Smooth muscle cell (in vitro differentiated cells): Measurements from ENCODE around the gene GLIS1. TPM values are rescaled to one million over a fixed set of nuclear protein-coding genes. Genes with fewer than 3 reads are reported as not detected.

ENCODE experiments used
- DNase-seq: peaks from one replicate; lab custom pipeline; 2025; ENCODE audit not compliant: unreplicated experiment; lab: John Stamatoyannopoulos, UW
- H2AFZ ChIP-seq: fragments of 200-600 bp; sonication (generic); 2 replicates; pipeline ENCODE4 v1.6.0; 2016; ENCODE audit warnings: antibody characterized with exemption, low read depth, mild to moderate bottlenecking
- H3F3A ChIP-seq: fragments of 200-600 bp; sonication (generic); 2 replicates; pipeline ENCODE4 v1.6.0; 2017; ENCODE audit warnings: antibody characterized with exemption, low read depth
- H3K27ac ChIP-seq: fragments of 200-600 bp; sonication (generic); 2 replicates; pipeline ENCODE4 v1.5.1; 2016; ENCODE audit warnings: low read depth, mild to moderate bottlenecking
- H3K27me3 ChIP-seq: fragments of 200-600 bp; sonication (generic); 2 replicates; pipeline ENCODE4 v1.6.1; 2016; ENCODE audit warnings: low read depth, mild to moderate bottlenecking
- H3K36me3 ChIP-seq: fragments of 200-600 bp; sonication (generic); 2 replicates; pipeline ENCODE4 v1.5.1; 2016; ENCODE audit warnings: low read depth
- H3K4me1 ChIP-seq: fragments of 200-600 bp; sonication (generic); 2 replicates; pipeline ENCODE4 v1.5.1; 2016; ENCODE audit warnings: low read depth
- H3K4me2 ChIP-seq: fragments of 200-600 bp; sonication (generic); 2 replicates; pipeline ENCODE4 v1.6.0; 2016; ENCODE audit warnings: mild to moderate bottlenecking
- H3K4me3 ChIP-seq: fragments of 200-600 bp; sonication (generic); 2 replicates; pipeline ENCODE4 v1.5.1; 2016; ENCODE audit warnings: mild to moderate bottlenecking
- H3K79me2 ChIP-seq: fragments of 200-600 bp; sonication (generic); 2 replicates; pipeline ENCODE4 v1.6.0; 2016; ENCODE audit warnings: low read depth, mild to moderate bottlenecking
- H3K9ac ChIP-seq: fragments of 200-600 bp; sonication (generic); 2 replicates; pipeline ENCODE4 v1.6.0; 2016; ENCODE audit warnings: low read depth
- H3K9me3 ChIP-seq: fragments of 200-600 bp; sonication (generic); replicated peaks from 2 replicates; pipeline ENCODE4 v1.5.1; 2016; ENCODE audit warnings: low read depth
- H4K20me1 ChIP-seq: fragments of 200-600 bp; sonication (generic); 2 replicates; pipeline ENCODE4 v1.6.0; 2016; ENCODE audit warnings: low read depth
- WGBS: methylation state at CpG from one replicate; pipeline ENCODE4 v1.1.7; 2016; ENCODE audit warnings: low lambda C conversion rate; 5-methylcytosine and 5-hydroxymethylcytosine counted together
- polyA plus RNA-seq: library from polyadenylated mRNA; unstranded; fragments of >200 nt; fragmentation: Nextera tagmentation; extraction: Ambion mirVana; gene quantifications from 2 replicates; pipeline ENCODE4 v1.2.1, GENCODE V29; 2016
- total RNA-seq: library from RNA; depleted of rRNA; stranded (reverse); fragments of >200 nt; gene quantifications from 2 replicates; pipeline ENCODE4 v1.2.3, GENCODE V29; 2014
- TF ChIP-seq, protein P1 (sequence below): fragments of 200-600 bp; sonication (generic); IDR thresholded peaks from 2 replicates; pipeline ENCODE4 v1.5.1; 2017; ENCODE audit warnings: borderline replicate concordance, mild to moderate bottlenecking, antibody characterized with exemption; ENCODE audit not compliant: insufficient read depth, poor library complexity, severe bottlenecking

The GLIS1 gene
- total and polyA plus RNA-seq, 2 experiments from 2014 or later: 0.36 to 4.9 TPM

DNA sequence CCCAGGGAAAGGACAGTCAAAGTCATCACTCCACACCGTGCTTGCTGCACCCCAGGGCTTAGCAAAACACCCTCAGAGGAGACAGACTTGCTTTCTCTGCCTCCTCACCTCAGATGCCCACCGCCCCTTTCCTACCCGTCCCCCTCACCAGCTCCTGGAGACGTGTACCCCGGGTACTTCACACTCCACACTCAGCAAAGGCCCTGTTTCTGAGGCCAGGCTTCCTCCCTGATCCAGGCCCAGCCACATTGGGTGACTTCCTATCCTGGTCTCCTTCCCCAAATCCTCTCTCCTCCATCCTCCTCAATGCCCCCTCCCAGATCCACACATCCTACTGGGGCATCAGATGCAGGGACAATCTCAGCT, 163.0 kb downstream of the GLIS1 start:
- TF ChIP-seq, protein P1, sequence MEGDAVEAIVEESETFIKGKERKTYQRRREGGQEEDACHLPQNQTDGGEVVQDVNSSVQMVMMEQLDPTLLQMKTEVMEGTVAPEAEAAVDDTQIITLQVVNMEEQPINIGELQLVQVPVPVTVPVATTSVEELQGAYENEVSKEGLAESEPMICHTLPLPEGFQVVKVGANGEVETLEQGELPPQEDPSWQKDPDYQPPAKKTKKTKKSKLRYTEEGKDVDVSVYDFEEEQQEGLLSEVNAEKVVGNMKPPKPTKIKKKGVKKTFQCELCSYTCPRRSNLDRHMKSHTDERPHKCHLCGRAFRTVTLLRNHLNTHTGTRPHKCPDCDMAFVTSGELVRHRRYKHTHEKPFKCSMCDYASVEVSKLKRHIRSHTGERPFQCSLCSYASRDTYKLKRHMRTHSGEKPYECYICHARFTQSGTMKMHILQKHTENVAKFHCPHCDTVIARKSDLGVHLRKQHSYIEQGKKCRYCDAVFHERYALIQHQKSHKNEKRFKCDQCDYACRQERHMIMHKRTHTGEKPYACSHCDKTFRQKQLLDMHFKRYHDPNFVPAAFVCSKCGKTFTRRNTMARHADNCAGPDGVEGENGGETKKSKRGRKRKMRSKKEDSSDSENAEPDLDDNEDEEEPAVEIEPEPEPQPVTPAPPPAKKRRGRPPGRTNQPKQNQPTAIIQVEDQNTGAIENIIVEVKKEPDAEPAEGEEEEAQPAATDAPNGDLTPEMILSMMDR: no peak
- Histone ChIP-seq H3K27ac (no peak overlapping the region), H3K9me3 (no peaks in the 10 kb centered on the region), H3K4me1 (peaks cover 13% of the 10 kb centered on the region), H3K9ac (no peak overlapping the region), H3K4me2 (no peak overlapping the region), H3K79me2 (no peaks in the 10 kb centered on the region), H3K27me3 (no peaks in the 10 kb centered on the region), H4K20me1 (no peaks in the 10 kb centered on the region), H3K36me3 (no peaks in the 10 kb centered on the region), H3F3A (peaks cover 12% of the 10 kb centered on the region), H2AFZ (no peak overlapping the region), H3K4me3 (no peak overlapping the region)
- 98% methylated on average over 4 of the region's 5 CpGs for WGBS
- DNase-seq: no peak

DNA sequence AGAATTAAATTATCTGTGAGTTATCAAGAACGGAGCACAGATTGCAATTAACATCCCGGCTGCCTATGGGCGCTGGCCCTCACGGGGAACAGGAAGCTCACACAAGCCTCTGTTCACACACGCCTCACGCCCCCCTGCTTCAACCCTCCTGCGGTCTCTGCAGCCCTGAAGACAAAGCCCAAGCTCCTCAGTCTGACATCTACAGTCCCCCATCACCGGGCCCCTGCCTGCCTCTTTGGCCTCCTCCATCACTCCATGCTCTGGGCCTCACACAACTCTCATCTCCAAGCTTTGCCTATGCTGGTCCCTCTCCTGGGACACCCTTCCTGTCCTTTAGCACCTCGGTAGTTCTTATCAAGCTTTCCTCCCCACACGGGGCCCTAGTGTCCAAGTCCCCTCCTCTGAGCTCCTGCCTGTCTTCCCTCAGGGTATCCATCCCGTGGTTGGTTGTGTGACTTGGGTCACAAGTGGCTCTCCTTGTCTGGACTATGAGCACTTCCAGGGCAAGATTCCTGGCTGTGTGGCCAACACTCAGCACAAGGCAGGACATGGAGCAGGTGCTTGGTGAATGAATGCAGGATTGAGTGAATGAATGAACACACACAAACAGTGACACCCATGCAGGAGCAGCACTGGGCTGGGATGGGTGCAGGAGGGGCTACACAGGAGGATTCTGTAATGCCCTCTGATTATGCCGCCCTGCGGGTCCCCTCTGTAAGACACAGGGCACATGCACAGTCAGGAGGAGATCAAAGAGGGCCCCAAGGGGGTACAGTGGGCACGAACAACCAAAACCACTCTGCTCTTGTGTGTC, 163.6 kb downstream of the GLIS1 start:
- Histone ChIP-seq H3K9me3 (no peaks in the 10 kb centered on the region), H3K79me2 (no peaks in the 10 kb centered on the region), H3F3A (peaks cover 12% of the 10 kb centered on the region), H4K20me1 (no peaks in the 10 kb centered on the region), H2AFZ (no peak overlapping the region), H3K27ac (no peak overlapping the region), H3K36me3 (no peaks in the 10 kb centered on the region), H3K27me3 (no peaks in the 10 kb centered on the region), H3K4me3 (no peak overlapping the region), H3K4me2 (no peak overlapping the region), H3K4me1 (peaks cover 13% of the 10 kb centered on the region), H3K9ac (no peak overlapping the region)
- TF ChIP-seq, protein P1: no peak
- DNase-seq: no peak
- 84% methylated on average over 14 of the region's 14 CpGs for WGBS

DNA sequence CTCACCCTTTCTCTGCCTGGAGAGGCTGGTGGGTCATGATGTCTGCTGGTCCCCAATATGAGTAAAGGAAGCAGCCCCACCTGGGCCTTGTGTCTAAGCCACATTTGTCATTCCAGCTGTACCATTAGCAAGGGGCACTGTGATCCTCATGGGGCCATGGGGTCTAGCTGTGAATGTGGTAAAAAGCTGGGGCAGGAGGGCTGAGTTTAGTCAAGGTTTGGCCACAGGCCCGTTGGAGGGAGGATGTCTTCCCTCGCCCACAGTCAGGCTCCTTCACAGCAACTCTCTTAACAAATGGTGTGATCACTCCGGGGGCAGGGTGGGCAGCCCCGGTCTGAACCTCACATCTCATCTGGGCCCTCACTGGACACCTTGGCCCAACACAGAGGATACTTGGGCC, 164.3 kb downstream of the GLIS1 start:
- no peaks in the 10 kb centered on the region for H4K20me1 ChIP-seq
- no peak overlapping the region for H3K9ac ChIP-seq
- no peaks in the 10 kb centered on the region for H3K79me2 ChIP-seq
- H3K27me3 ChIP-seq: no peaks in the 10 kb centered on the region
- H3F3A ChIP-seq: peaks cover 12% of the 10 kb centered on the region
- no peak for DNase-seq
- H2AFZ ChIP-seq: no peak overlapping the region
- TF ChIP-seq, protein P1: no peak
- H3K9me3 ChIP-seq: no peaks in the 10 kb centered on the region
- H3K4me2 ChIP-seq: no peak overlapping the region
- 79% methylated on average over 4 of the region's 4 CpGs for WGBS
- no peaks in the 10 kb centered on the region for H3K36me3 ChIP-seq
- peaks cover 13% of the 10 kb centered on the region for H3K4me1 ChIP-seq
- no peak overlapping the region for H3K4me3 ChIP-seq
- no peak overlapping the region for H3K27ac ChIP-seq

DNA sequence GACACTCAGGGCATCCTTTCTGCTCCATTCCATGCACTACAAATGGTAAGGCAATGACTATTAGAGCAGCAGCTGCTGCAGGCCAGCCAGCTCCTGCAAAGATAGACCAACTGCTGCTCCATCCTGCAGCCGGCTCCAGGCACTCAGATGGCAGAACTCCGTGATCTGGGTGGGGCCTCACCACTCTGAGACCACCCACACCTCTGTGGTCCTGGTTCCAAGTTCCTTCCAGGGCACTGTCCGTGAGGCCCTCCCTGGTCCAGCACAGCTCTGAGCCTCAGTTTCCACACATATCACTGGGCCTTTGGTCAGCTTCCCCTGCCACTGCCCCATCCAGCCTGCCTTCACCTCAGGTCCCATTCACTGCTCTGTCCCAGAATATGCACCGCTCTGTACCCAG, 165.0 kb downstream of the GLIS1 start:
- no peak overlapping the region for H2AFZ ChIP-seq
- H3F3A ChIP-seq: peaks cover 12% of the 10 kb centered on the region
- no peaks in the 10 kb centered on the region for H3K36me3 ChIP-seq
- DNase-seq: no peak
- TF ChIP-seq, protein P1: no peak
- no peak overlapping the region for H3K4me3 ChIP-seq
- H3K27me3 ChIP-seq: no peaks in the 10 kb centered on the region
- WGBS: 83% methylated on average over 4 of the region's 4 CpGs
- H3K9me3 ChIP-seq: no peaks in the 10 kb centered on the region
- no peak overlapping the region for H3K4me2 ChIP-seq
- no peak overlapping the region for H3K27ac ChIP-seq
- H3K9ac ChIP-seq: no peak overlapping the region
- H3K79me2 ChIP-seq: no peaks in the 10 kb centered on the region
- no peaks in the 10 kb centered on the region for H4K20me1 ChIP-seq
- peaks cover 13% of the 10 kb centered on the region for H3K4me1 ChIP-seq
